ENCODE measurements around the gene IMMP2L.

Gene IMMP2L

DNA sequence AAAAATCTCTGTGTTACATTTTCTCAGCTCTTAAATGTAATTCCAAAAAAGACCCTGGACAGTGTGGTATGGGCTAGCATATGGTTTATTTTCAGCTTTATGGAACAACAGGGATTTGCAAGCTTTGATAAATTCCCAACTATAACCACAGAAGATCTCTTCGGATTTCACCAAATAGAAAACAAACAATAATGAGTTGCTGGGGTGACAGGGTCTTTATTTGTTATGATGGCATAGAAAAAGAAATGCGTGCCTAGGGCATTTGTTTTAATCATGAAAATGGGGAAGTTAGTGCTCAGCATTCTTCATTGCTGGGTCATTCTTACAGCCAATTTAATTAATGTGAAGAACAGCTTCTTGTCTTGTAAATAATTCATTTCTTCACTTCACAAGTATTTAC, 332.4 kb downstream of the IMMP2L start:
- in situ Hi-C loops (cut with HindIII; ENCODE audit: low sequenced_read_pairs) = loop anchor here (5.0 kb wide), 1 partner anchor 32 kb away; no protein-coding TSS in a partner anchor

DNA sequence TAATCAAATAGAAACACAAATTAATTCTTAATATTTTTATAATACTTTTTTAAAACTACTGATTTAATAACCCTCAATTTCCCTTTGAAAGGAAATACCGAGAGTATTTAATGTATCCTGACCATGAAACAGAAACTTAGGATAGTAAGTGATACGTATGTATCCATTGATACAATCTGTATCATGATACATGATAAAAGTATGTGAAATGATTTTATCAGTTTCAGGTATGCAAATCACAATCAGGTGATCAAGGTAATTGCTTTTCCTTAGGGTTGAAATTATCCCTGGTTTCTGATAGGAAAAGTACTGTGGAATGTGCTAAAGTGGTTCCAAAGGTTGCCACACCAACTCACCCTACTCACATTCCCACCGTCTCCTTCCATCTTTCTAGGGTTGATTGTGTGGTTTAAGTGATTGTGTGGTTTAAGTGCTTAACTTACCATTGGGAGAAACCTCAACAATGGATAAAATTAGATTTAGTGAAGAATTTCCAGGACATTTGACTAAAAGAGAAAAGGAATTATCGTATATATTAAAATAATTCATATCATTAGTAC, 333.0 kb downstream of the IMMP2L start:
- in situ Hi-C loops (cut with HindIII; ENCODE audit: low sequenced_read_pairs) = loop anchor here (5.0 kb wide), 1 partner anchor 33 kb away; no protein-coding TSS in a partner anchor

DNA sequence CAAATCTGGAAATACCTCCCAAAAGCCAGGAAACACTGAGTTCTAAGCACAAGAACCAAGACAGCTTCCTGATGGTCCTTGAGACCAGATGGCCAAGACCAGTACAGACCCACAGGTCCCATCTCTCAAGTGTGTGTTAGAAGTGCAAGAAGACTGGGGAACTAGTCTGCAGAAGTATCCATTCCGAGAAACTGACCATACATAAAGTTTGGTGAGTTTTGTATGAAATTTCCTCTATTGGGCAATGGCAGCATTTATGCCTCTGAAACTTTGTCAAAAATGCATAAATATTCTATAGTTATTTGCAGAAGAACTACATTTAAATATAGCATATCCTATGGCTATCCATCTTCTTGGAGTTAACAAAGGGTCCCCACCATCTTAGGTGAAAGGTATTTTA, 333.9 kb downstream of the IMMP2L start:
- in situ Hi-C loops (cut with HindIII; ENCODE audit: low sequenced_read_pairs) = loop anchor here (5.0 kb wide), 1 partner anchor 34 kb away; no protein-coding TSS in a partner anchor

DNA sequence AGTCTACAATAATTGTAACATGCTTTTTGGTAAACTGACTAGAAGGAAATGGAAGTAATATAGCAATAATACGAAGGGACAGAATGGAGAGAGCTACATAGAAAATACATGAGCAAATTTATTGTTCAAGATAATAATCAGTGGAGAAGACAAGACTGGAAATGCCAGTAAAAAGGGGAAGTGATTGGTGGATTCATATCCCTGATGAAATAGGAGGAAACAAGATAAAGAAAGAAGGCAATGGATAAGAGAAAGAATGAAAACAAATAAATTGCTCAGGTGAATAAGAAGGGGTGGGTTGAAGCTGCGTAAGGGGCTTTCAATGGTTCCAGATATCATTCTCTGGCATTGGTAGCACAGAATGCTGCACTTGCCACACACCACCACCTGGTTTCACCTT, 335.5 kb downstream of the IMMP2L start:
- in situ Hi-C loops (cut with HindIII; ENCODE audit: low sequenced_read_pairs) = loop anchor here (5.0 kb wide), 1 partner anchor 36 kb away; no protein-coding TSS in a partner anchor

DNA sequence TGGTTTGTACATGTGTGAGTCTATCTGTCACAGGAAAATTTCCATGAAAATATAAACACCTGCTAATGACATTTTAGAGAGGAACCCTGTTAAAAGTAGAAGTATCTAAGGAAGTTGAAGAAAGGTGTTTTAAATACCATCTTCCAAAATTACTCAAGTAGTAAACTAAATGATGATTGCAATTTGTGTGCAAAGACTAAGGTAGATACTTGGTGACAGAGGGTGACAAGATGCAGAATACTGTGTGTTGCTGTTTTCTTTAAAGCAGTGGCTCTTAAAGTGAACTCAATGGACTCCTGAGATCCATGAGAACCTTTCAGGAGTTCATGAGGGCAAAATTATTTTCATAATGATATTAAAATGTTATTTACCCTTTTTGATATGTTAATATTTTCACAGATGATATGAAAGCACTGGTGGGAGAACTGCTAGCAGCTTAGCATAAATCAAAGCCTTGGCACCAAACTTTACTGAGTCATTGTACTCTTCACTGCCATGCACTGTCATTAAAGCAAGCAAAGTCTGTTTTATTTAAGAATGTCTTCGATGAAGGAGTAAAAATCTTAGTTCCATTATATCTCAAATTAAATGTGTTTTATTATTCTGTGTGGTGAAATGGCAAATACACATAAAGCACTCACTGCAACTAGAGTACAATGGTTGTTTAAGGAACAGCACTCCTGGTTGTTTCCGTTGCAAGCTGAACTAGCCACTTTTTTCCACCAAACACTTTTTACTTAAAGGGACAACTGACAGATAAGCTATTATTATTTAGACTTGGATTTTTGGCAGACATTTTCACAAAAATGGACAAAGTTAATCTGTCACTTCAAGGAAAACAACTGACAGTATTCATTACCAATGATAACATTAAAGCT, 337.7 kb downstream of the IMMP2L start:
- in situ Hi-C loops (cut with HindIII; ENCODE audit: low sequenced_read_pairs) = loop anchor here (5.0 kb wide), 1 partner anchor 38 kb away; no protein-coding TSS in a partner anchor

DNA sequence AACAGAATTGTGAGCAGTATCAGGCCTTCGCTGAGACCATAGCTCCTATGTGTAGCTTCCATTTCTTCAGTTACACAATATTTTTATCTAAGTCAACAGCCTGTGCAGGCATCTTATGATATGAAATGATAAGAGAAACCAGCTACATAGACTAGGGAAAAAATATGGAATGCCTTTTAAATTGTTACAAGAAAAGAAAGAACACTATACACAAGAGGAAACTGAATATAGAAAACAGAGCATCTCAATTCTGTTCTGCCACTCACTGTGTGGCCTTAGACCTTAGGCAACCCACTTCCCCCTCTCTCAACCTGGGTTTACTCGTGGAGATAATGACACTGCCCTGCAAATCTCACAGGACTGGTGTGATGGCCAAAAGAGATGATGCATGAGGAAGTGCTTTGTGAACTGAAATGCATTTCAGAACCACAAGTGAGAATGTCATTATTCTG, 338.5 kb downstream of the IMMP2L start:
- in situ Hi-C loops (cut with HindIII; ENCODE audit: low sequenced_read_pairs) = no loop called here

DNA sequence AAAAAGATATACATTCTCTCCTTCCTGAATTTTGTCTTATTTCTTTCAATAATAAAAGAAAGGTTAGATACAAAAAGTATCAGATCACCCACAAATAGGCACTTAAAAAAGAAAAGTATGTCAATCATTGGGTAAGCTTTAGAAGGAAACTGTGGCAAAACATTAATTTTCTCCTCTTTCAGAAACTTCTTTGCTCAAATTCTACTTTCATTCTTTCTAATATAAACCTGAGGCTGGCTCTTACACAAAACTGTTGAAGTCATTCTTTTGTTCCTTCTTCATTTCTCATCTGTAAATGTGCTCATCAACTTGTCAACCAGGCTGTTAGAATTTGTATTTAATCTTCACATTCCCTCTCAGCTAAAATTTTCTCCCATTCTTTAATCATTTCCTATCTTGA, 346.7 kb downstream of the IMMP2L start:
- in situ Hi-C loops (cut with HindIII; ENCODE audit: low sequenced_read_pairs) = no loop called here

DNA sequence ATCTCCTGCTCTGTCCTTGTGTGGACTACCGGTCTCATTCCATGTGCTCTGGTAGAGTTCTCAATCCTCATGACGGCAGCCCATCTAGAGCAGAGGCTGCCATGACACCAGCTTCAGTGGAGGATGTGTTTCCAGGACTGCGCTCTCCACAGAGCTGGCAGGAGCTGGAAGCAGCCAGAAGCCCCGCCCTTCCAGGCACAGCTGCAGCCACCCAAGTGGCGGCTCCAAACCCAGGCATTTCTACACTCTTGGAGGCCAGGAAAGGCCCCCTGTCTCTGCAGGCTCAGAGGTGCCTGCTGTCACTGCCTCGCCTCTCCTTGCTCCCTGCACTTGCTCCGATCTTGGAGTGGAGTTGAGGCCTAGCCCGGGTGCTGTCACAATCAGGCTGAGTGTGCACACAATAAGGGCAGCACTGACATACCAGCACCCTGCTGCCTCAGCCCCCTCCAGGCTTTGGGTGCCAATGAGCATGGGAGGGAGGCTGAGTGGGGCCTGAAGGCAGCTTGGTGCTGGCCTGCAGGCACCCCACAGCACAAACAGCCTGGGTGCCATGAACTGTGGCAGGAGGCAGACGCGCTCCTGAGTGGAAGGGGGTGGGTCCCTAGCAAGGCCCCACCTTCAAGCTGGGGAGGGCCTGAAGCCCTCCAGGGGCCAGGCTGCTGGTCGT, 349.3 kb downstream of the IMMP2L start:
- in situ Hi-C loops (cut with HindIII; ENCODE audit: low sequenced_read_pairs) = no loop called here

DNA sequence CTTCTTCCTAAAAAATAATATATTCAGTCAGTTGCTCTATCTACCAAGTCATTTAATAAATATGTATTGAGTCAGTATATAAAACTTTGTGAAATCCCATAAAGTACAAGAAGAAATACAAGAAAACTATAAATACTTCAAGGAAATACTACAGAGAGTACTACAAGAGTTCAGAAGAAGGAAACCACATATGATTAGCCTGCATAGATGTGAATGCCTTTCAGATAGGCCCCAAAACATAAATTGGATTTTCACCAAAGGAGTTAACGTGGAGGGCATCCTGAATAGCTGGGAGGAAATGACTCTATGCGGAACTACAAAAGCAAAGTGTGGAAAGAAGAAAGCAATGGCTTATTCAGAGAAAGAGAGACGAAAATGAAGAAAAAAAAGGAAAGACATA, 351.3 kb downstream of the IMMP2L start:
- in situ Hi-C loops (cut with HindIII; ENCODE audit: low sequenced_read_pairs) = no loop called here

DNA sequence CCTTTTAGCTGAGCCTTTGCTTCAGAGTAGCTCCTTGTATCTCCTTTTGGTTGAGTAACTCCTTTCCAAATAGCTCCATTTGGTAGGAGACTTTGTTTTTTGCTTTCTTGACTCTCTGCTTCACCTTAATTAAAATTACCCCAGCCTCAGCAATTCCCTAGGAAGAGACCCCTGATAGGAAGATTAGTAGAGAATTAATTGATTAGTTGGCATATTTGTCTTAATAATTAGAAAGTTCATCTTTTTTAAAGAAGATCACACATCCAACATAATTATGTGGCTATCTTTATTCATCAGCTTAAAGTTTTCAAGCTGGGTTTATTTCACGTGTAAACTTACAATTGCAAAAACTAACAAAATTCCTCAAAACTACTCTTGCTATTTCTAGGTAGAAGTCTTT, 352.2 kb downstream of the IMMP2L start:
- in situ Hi-C loops (cut with HindIII; ENCODE audit: low sequenced_read_pairs) = no loop called here

DNA sequence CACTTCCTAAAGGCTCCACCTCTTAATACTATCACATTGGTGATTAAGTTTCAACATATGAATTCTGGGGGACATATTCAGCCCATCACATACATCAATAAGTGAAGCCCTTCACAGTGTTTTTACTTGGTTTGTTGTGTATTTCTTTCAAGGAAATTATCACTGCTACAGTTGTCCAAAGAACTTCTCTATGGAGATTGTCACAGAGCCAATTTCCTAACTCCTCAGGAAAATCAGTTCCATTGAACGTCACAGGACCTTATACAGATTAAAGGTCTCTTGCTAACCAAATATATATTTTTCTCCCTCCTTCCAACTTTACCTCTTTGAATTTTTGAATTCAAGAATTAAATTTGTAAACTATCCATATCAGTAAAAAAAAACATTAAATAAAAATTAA, 357.0 kb downstream of the IMMP2L start:
- in situ Hi-C loops (cut with HindIII; ENCODE audit: low sequenced_read_pairs) = no loop called here

DNA sequence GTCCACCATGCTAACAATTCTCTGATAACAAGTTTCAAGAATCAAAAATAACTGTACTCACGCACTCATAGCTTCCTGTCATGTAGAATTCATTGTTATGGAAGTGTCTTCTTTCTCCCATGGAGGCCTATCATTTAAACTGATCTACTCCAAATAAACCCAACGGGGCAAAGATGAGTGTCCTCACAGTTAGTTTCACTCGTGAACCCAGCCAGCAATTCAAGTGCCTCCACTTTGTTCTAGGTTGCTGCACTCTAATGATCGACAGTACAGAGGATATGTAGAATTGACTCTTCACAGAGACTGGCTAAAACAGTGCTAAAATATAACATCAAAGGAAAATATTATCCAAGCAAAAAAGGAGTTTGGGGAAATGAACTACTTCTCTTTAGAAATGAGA, 360.0 kb downstream of the IMMP2L start:
- in situ Hi-C loops (cut with HindIII; ENCODE audit: low sequenced_read_pairs) = no loop called here

DNA sequence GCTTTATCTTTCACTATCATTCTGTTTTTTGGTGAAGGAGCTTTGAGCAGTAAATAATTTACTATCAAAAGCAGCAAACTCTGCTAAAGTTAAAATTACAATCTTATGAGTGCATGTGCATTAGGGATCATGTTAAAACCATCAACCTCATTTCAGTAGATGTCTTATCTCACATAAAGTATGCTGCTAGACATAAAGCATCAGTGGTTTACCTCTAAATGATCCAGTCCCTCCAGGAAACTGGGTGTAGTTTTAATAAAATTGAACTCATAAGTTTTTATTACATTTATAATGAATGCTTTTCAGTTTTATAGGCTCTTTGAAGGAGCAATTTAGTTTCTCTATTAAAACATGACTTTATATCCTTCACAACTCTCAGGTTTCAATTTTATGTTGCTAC, 362.6 kb downstream of the IMMP2L start:
- in situ Hi-C loops (cut with HindIII; ENCODE audit: low sequenced_read_pairs) = no loop called here

DNA sequence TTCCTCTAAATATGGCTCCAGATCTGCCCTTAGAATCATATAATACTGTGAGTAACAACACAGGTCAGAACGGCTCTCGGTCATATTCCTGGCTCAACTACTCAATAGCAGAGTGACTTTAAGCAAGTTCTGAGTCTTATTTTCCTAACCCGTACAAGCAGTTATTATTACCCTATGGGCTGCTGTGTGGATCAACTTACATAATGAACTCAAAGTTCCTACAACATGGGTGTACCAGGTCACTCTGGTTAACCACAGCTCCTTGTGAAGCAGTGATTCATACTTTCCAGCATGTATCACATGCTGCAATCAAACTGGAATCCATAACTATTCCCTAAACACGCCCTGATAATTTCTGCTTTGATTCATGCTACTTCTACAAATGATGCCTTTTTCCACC, 364.0 kb downstream of the IMMP2L start:
- in situ Hi-C loops (cut with HindIII; ENCODE audit: low sequenced_read_pairs) = no loop called here

DNA sequence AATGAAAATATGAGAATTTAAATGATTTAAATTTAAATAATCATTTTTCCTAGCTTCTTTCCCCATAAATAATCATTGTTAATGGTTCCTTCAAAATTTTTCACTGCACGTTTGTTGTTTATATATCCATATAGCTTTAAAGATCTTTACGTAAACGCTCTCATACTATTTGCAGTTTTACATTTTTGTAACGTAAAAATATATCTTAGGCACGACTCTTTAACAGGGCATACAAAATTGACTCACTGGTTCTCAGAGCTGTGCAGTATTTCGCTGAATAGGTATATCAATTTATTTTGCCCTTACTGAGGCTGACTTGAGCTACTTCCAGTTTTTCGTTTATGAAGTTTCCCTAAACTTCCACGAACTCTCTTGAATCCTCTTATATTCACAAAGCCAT, 365.6 kb downstream of the IMMP2L start:
- in situ Hi-C loops (cut with HindIII; ENCODE audit: low sequenced_read_pairs) = no loop called here

DNA sequence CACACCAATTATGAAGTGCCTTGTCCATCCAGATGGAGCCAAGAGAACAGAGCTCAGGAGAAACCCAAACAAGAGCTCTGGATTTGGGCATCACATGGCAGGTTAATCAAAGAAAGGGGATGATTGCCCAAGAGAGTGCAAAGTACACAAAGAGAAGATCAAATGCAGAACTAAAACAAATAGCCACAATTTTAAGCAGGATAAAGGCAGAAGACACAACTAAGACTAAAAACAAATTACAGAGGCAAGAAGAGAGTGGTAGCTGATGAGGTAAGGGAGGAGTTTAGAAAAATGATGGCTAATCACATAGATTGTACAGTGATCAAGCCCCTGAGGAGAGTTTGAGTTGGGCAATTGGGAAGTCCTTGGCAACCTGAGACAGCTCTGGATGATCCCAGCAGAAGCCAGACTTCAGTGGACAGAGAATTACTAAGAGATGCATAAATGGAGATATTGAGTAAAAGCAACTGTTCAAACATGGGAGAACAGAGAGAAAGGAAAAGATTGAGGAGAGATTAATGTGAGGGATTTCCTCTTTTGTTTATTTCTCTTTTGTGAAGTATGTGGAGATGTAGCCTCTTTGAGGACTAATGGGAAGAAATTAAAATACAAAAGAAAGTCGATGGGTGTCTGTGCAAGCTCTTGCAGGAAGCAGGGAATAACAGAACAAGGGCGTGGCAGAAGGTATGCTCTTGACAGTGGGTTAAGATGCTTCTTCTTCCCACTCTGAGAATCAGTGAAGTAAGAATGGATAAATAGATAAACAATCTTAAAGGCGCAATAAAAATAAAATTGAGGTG, 369.5 kb downstream of the IMMP2L start:
- in situ Hi-C loops (cut with HindIII; ENCODE audit: low sequenced_read_pairs) = no loop called here

DNA sequence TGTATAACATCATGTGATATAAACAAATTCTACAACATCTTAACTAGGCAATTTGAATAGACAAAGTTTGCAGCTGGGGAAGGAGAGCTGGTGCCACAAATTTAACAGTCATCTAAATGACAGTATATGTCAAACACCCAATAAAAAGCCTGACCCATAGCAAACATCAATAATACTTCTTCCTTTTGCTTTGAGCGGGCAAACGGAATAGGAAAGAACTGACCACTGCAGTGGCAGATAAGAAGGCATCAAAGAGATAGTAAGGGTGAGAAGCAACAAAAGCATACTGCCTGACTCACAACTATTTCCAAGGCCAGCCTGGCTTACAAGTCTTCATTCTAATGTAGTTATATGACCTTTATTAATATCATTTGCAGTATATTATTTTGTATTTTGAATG, 371.5 kb downstream of the IMMP2L start:
- in situ Hi-C loops (cut with HindIII; ENCODE audit: low sequenced_read_pairs) = no loop called here

DNA sequence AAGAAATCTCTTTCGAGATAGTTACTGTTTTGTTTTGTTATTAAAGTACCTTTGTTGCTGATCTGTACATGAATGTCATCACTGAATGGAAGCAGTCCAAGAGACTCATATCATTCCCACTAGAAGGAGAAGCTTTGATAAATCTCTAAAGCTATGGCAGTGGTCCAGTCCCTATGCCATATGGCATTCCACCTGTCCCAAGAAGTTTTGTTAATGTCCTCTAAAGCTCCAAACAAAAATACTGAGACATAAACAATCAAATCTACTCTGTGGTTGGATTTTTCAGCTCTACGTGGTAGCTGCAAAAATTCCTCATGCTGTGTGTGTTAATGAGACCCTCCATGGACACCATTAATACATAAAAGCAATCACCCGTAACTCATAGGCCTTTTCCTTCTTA, 377.3 kb downstream of the IMMP2L start:
- in situ Hi-C loops (cut with HindIII; ENCODE audit: low sequenced_read_pairs) = no loop called here

DNA sequence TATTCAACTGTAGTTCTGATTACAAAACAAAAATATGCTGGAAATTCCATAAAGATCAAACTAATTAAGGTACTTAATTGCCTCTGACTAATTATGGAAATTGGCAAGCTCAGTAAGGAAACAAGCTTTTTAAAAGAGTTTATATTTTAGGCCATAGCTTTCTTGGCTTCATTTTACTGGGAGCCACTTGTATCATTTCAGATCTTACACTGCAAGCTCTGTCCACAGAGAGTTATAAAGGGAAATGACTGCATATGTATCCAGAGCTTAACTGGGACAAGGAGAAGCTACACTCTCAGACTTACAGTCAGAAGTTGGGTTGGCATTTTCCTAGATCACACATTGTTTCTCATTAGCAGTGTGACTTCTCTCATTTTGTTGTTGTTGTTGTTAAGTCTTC, 379.0 kb downstream of the IMMP2L start:
- in situ Hi-C loops (cut with HindIII; ENCODE audit: low sequenced_read_pairs) = no loop called here

DNA sequence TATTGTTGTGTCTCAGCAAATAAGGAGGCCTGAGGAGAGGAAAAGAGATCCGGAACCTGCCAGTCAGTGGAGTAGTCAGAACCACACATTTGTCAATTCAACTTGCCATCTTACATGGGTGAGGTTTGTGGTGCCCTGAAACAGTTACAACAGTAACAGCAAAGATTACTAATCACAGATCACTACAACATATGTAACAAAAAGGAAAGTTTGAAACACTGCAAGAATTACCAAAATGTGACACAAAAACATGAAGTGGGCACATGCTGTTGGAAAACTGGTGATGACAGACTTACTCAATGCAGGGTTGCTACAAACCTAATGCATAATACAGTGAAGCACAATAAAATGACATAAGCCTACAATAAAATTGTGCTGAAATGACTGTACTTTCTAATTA, 382.0 kb downstream of the IMMP2L start:
- in situ Hi-C loops (cut with HindIII; ENCODE audit: low sequenced_read_pairs) = no loop called here

DNA sequence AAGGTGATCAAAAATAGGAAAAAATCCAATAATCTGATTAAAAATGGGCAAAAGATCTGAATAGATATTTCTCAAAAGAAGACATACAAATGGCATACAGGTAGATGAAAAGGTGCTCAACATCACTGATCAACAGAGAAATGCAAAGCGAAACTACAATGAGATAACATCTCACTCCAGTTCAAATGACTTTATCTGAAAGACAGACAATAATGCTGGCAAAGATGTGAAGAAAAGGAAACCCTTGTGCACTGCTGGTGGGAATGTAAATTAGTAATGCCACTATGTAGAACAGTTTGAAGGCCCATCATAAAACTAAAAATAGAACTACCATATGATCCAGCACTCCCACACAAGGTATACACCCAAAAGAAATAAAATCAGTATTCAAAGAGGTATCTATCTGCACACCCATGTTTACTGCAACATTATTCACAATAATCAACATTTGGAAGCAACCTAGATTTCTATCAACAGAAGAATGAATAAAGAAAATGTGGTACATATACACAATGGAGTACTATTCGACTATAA, 386.3 kb downstream of the IMMP2L start:
- in situ Hi-C loops (cut with HindIII; ENCODE audit: low sequenced_read_pairs) = no loop called here
